Endothelial cell of hepatic sinusoid (primary cell): ENCODE results near the gene WFDC11.
"Not testable (repeated sequence)": the region's sequence is repeated elsewhere in the genome, so short reads cannot be mapped to it uniquely, and the experiment has no call there.

Experiments
- in situ Hi-C: cut with HindIII; loops from 2 replicates; pipeline ENCODE4 v1.10.0; 2017; ENCODE audit warnings: low sequenced_read_pairs

WFDC11 gene

GRCh38 chr20:45670139-45670538, at the start of gene WFDC11:
Gene WFDC11 (minus strand): TSS chr20:45670239. CDS start chr20:45650600, 19,639 bp downstream.
- in situ Hi-C loops: no loop called here

- in situ Hi-C loops: loop anchor here (25.0 kb wide), 1 partner anchor 229 kb away; no protein-coding TSS in a partner anchor
These were observed 46.2 kb upstream of the WFDC11 start for GRCh38 chr20:45716141-45716688.

GRCh38 chr20:45704969-45705637, 35.1 kb upstream of the WFDC11 start, which contains the start of gene WFDC10B:
Gene WFDC10B (minus strand): TSS chr20:45705019. CDS start chr20:45685992, 19,027 bp downstream.
- in situ Hi-C loops: loop anchor here (25.0 kb wide), 1 partner anchor 218 kb away; no protein-coding TSS in a partner anchor

DNA sequence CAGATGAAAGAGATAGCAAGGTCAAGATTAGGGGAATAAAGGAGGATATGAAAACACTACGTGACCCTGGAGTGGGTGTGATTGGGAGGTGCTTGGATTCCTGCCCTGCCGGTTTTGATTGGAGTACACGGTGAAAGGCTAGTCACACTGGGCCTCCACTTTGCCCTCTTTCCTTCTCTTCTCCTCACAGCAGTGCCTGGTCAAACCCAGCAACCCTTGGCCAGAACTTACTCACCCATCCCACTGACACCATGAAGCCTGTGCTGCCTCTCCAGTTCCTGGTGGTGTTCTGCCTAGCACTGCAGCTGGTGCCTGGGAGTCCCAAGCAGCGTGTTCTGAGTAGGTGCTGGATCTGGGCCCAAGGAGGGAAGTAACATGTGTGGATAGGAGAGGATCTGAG, 31.8 kb upstream of the WFDC11 start, which contains the start of gene WFDC13:
Gene WFDC13 (plus strand): TSS at position 166 of the 400 bp plus-strand sequence. CDS start 86 bp downstream, at position 252.
- in situ Hi-C loops: loop anchor here (25.0 kb wide), 1 partner anchor 215 kb away; no protein-coding TSS in a partner anchor

DNA sequence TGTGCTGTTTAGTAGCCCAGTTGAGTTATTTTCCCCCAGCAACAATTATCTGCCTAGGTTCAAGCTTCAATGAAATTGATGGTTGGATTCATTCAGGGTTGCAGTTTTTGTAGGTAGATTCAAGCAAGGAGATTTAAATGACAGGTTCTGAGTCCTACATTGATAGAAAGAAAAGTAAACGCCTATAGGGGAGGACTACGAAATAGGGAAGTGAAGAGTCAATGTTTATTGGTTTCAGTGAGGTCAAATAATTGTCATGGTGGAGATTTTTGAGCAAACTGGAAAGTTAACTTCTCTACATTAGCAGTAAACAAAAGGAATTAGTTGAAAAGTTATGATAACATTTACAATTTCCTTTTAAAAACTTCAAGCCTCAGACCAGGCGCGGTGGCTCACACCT, 31.1 kb upstream of the WFDC11 start:
- in situ Hi-C loops: loop anchor here (25.0 kb wide), 1 partner anchor 214 kb away; no protein-coding TSS in a partner anchor

DNA sequence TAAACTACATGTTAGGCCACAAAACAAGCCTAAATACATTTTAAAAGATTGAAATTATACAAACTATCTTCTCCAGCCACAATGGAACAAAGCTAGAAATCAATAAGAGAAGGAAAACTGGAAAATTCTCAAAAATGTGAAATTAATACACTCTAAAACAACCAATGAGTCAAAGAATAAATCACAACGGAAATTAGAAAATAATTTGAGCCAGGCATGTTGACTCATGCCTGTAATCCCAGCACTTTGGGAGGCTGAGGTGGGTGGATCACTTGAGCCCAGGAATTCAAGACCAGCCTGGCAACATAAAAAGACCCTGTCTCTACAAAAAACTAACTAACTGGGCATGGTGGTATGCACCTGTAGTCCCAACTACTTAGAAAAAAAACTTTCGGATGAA, 25.5 kb upstream of the WFDC11 start:
- in situ Hi-C loops: no loop called here

DNA sequence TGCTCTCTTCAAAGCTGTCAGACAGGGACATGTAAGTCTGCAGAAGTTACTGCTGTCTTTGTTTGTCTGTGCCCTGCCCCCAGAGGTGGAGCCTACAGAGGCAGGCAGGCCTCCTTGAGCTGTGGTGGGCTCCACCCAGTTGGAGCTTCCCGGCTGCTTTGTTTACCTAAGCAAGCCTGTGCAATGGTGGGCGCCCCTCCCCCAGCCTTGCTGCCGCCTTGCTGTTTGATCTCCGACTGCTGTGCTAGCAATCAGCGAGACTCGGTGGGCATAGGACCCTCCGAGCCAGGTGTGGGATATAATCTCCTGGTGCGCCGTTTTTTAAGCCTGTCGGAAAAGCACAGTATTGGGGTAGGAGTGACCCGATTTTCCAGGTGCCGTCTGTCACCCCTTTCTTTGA, 23.3 kb upstream of the WFDC11 start:
- in situ Hi-C loops: not testable (repeated sequence)

DNA sequence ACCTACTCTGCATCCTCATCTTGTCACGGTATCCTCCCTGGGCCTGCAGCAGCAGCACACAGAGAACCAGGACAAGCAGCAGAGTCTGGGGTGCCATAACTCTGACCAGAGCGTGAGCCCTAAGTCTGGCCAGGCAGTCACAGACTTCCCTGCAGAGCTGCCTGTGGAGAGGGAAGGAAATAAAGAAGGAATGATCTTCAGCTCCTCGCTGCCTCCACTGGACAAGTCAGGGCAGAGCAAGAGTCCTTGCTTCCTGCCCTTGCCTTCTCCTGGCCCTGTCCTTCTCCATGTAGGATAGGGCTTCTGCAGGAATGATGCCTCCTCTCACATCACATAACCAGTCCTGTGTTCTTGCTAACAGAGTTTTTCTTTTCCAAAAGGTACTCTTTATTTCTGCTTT, 15.9 kb upstream of the WFDC11 start:
- in situ Hi-C loops: loop anchor here (10.0 kb wide), 1 partner anchor 91 kb away; no protein-coding TSS in a partner anchor

GRCh38 chr20:45679650-45680049, 9.6 kb upstream of the WFDC11 start:
- in situ Hi-C loops: loop anchor here (10.0 kb wide), 1 partner anchor 85 kb away; no protein-coding TSS in a partner anchor

DNA sequence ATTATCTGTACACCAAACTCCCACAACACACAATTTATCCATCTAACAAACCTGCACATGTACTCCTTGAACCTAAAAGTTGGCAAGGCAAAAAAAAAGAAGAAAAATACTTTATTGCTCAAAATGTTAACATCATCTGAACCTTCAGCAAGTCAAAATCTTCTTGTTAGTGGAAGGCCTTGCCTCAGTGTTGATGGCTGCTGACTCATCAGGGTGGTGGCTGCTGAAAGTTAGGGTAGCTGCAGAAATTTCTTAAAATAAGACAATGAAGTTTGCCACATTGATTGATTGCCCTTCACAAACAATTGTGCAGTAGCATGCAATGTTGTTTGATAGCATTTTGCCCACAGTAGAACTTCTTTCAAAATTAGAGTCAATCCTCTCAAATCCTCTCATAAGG, 2.7 kb upstream of the WFDC11 start:
- in situ Hi-C loops: no loop called here

- in situ Hi-C loops: not testable (repeated sequence)
These were observed 13.0 kb downstream of the WFDC11 start for GRCh38 chr20:45657038-45657437.

DNA sequence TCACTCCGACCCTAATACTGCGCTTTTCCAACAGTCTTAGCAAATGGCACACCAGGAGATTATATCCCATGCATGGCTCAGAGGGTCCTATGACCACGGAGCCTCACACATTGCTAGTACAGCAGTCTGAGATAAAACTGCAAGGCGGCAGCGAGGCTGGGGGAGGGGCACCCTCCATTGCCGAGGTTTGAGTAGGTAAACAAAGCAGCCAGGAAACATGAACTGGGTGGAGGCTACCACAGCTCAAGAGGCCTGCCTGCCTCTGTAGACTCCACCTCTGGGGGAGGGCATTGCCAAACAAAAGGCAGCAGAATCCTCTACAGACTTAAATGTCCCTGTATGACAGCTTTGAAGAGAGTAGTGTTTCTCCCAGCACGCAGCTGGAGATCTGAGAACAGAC, 18.3 kb downstream of the WFDC11 start:
- in situ Hi-C loops: not testable (repeated sequence)

GRCh38 chr20:45649312-45649863, 20.7 kb downstream of the WFDC11 start:
- in situ Hi-C loops: no loop called here

DNA sequence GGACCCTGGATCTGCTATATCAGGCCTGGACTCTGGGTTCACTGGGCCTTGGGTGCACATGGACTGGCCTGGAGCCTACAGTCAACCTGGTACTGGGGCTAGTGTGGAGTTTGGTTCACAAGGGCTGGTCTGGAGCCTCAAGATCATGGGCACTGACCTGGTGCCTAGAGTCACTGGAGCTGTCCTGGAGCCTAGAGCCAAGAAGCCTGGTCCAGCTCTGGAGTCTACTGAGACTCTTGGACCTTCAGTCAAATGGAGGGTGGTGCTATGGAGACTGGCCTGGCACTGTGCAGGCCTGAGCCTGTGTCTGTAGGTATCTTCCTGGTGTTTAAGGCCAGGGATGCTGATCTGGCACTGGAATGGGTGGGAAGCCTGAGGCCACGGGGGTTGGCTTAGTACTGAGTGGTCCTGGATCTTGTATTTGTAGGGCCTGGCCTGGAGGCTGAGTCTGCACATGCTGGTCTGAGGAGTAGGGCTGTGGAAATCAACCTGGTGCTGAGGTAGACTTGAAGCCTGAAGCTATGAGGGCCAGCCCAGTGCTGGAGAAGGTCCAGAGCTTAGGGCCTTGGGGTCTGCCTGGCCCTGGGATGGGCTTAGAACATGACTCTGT, 22.5 kb downstream of the WFDC11 start:
- in situ Hi-C loops: no loop called here

DNA sequence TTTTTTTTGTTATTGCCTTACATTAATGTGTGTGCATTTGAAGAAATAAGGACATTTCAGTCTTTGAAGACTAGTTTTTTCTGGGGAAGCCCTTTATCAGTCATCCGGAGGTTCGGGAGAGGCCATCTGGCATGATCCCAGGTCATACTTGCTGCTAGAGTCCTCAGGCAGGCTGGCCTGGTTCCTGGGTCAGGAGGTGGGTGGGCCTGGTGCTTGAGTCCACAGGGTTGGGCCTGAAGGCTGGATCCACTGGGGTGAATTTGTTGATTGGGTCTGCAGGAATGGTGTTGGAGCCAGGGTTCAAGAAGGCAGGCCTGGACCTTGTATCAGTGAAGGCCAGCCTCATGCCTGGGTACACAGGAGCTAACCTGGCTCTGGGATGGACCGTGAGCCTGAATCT, 23.2 kb downstream of the WFDC11 start:
- in situ Hi-C loops: no loop called here

DNA sequence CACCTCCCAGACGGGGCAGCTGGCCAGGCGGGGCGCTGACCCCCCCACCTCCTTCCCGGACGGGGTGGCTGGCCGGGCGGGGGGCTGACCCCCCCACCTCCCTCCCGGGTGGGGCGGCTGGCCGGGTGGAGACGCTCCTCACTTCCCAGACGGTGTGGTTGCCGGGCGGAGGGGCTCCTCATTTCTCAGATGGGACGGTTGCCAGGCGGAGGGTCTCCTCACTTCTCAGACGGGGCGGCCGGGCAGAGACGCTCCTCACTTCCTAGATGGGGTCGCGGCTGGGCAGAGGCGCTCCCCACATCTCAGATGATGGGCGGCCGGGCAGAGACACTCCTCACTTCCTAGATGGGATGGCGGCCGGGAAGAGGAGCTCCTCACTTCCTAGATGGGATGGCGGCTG, 24.2 kb downstream of the WFDC11 start:
- in situ Hi-C loops: not testable (repeated sequence)

DNA sequence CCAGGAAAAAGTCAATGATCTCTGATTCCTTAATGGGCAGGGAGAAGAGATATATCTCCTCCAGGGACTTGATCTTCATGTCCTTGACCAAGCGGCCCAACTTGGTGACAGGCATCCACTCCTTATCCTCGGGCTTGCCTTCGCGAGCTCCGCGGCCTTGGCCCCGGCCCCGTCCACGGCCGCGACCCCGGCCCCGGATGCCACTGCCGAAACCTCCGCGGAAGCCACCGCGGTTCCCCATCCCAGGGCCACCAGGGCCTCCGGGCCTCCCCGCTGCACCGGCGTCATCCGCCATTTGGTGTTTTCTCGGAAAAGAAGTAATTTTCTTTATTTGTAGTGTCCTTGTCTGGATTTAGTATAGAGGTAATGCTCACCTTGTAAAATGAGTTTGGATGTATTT, 29.0 kb downstream of the WFDC11 start:
- in situ Hi-C loops: not testable (repeated sequence)

GRCh38 chr20:45639687-45640086, 30.4 kb downstream of the WFDC11 start:
- in situ Hi-C loops: no loop called here

DNA sequence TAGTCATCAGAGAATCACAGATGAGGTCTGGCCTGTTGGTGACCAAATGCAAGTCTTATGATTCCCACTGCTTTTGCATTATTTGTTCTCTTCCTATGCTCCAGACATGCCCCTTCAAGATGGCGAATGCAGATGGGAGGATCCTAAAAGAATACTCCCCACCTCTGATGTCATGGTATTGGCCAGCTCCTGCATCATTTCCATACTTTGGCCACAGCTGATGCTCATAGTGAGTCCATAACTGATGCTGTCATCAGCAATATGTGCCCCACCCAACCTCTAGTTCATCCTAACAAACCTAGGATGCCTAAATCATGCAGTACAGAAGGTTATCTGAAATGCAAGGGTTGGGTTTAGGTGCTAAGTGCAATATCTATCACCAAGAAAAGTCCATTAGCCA, 33.5 kb downstream of the WFDC11 start:
- in situ Hi-C loops: no loop called here

- in situ Hi-C loops: no loop called here
These were observed 38.9 kb downstream of the WFDC11 start, which contains the start of gene WFDC9 for GRCh38 chr20:45631184-45631583. Gene WFDC9 (minus strand): TSS chr20:45631284. CDS start chr20:45610181, 21,103 bp downstream.

GRCh38 chr20:45630371-45630770, 39.7 kb downstream of the WFDC11 start:
- in situ Hi-C loops: no loop called here
